GM21447 (cell line): ENCODE results near the gene SMAD6.
"Not testable (repeated sequence)": the region's sequence is repeated elsewhere in the genome, so short reads cannot be mapped to it uniquely, and the experiment has no call there.

Source experiments
- ATAC-seq: cut with Tn5 transposase; IDR thresholded peaks from one replicate; pipeline ENCODE4 v1.9.1; 2021; ENCODE audit not compliant: unreplicated experiment

SMAD6 gene

GRCh38 chr15:66674756-66675155, 27.3 kb upstream of the SMAD6 start:
- ATAC-seq, result no peak

GRCh38 chr15:66675446-66675845, 26.6 kb upstream of the SMAD6 start:
- ATAC-seq, result no peak

GRCh38 chr15:66677336-66677735, 24.7 kb upstream of the SMAD6 start:
- ATAC-seq, result no peak

GRCh38 chr15:66679061-66679656, 22.9 kb upstream of the SMAD6 start:
- ATAC-seq, result no peak

GRCh38 chr15:66679657-66680108, 22.4 kb upstream of the SMAD6 start:
- no peak for ATAC-seq

- no peak for ATAC-seq
Observed at GRCh38 chr15:66680502-66680901, 21.5 kb upstream of the SMAD6 start.

GRCh38 chr15:66681395-66681794, 20.6 kb upstream of the SMAD6 start:
- ATAC-seq, result no peak

GRCh38 chr15:66682246-66682645, 19.8 kb upstream of the SMAD6 start:
- ATAC-seq, result no peak

GRCh38 chr15:66682865-66683264, 19.2 kb upstream of the SMAD6 start:
- ATAC-seq, result no peak

- no peak for ATAC-seq
Observed at GRCh38 chr15:66684136-66684681, 17.8 kb upstream of the SMAD6 start.

GRCh38 chr15:66685638-66686150, 16.3 kb upstream of the SMAD6 start:
- no peak for ATAC-seq

- ATAC-seq, result not testable (repeated sequence)
Observed at GRCh38 chr15:66690912-66691311, 11.1 kb upstream of the SMAD6 start.

GRCh38 chr15:66691727-66692126, 10.3 kb upstream of the SMAD6 start:
- ATAC-seq, result no peak

GRCh38 chr15:66692391-66692790, 9.6 kb upstream of the SMAD6 start:
- ATAC-seq, result no peak

- ATAC-seq, result no peak
Observed at GRCh38 chr15:66692808-66693596, 9.0 kb upstream of the SMAD6 start.

- ATAC-seq, result no peak
Observed at GRCh38 chr15:66696770-66697169, 5.3 kb upstream of the SMAD6 start.

GRCh38 chr15:66698318-66698961, 3.6 kb upstream of the SMAD6 start:
- no peak for ATAC-seq

GRCh38 chr15:66698971-66699370, 3.1 kb upstream of the SMAD6 start:
- no peak for ATAC-seq

GRCh38 chr15:66700412-66700801, 1.6 kb upstream of the SMAD6 start:
- ATAC-seq, result no peak

GRCh38 chr15:66700802-66701421, 1.1 kb upstream of the SMAD6 start:
- ATAC-seq, result peak; percentile 55

GRCh38 chr15:66701422-66702034, 508 bp upstream of the SMAD6 start:
- ATAC-seq, result peak; percentile 39
